Endodermal cell (in vitro differentiated cells): Measurements from ENCODE around the gene AFF1. TPM values are rescaled to one million over a fixed set of nuclear protein-coding genes. Genes with fewer than 3 reads are reported as not detected.

Source experiments
- DNase-seq: peaks from one replicate; pipeline ENCODE4 v3.0.0-alpha.2; 2017
- H3K27ac ChIP-seq: 2 replicates; pipeline ENCODE4 v1.5.1; 2013; ENCODE audit warnings: mild to moderate bottlenecking, low read depth, low read length, moderate library complexity
- H3K27me3 ChIP-seq: 2 replicates; pipeline ENCODE4 v1.6.1; 2013; ENCODE audit warnings: mild to moderate bottlenecking, low read length, moderate library complexity; ENCODE audit not compliant: insufficient read depth, control insufficient read depth, poor library complexity, severe bottlenecking
- H3K36me3 ChIP-seq: 2 replicates; pipeline ENCODE4 v1.7.0; 2013; ENCODE audit warnings: mild to moderate bottlenecking, low read length, moderate library complexity; ENCODE audit not compliant: control insufficient read depth, insufficient read depth
- H3K4me1 ChIP-seq: one replicate; pipeline ENCODE4 v1.7.0; 2013; ENCODE audit warnings: low read length; ENCODE audit not compliant: control insufficient read depth, insufficient read depth
- H3K4me3 ChIP-seq: 2 replicates; pipeline ENCODE4 v1.5.1; 2013; ENCODE audit warnings: mild to moderate bottlenecking, low read length, moderate library complexity
- H3K9ac ChIP-seq: 2 replicates; pipeline ENCODE4 v1.6.1; 2013; ENCODE audit warnings: mild to moderate bottlenecking, low read length, moderate library complexity; ENCODE audit not compliant: poor library complexity, severe bottlenecking; ENCODE audit errors: extremely low read depth
- H3K9me3 ChIP-seq: 2 replicates; pipeline ENCODE4 v1.6.1; 2013; ENCODE audit warnings: mild to moderate bottlenecking, low read length, moderate library complexity; ENCODE audit not compliant: control insufficient read depth
- H3K27ac Mint-ChIP-seq: 2 replicates; pipeline ENCODE4 v1.8.0; 2020; ENCODE audit warnings: mixed read lengths
- H3K27me3 Mint-ChIP-seq: 2 replicates; pipeline ENCODE4 v1.8.0; 2021; ENCODE audit warnings: mild to moderate bottlenecking, mixed read lengths; ENCODE audit not compliant: insufficient read depth
- H3K36me3 Mint-ChIP-seq: 2 replicates; pipeline ENCODE4 v1.8.0; 2020; ENCODE audit warnings: low read depth, mixed read lengths
- H3K4me1 Mint-ChIP-seq: 2 replicates; pipeline ENCODE4 v1.8.0; 2020; ENCODE audit warnings: mixed read lengths
- H3K4me3 Mint-ChIP-seq: 2 replicates; pipeline ENCODE4 v1.8.0; 2020; ENCODE audit warnings: mild to moderate bottlenecking, moderate library complexity, mixed read lengths
- H3K9me3 Mint-ChIP-seq: 2 replicates; pipeline ENCODE4 v1.8.0; 2020; ENCODE audit warnings: mild to moderate bottlenecking, mixed read lengths
- CTCF ChIP-seq: fragments of 200-600 bp; sonication (generic); conservative IDR thresholded peaks from 2 replicates; pipeline ENCODE4 v1.5.0; 2021; ENCODE audit warnings: antibody characterized with exemption, mild to moderate bottlenecking
- WGBS, 2 experiments: methylation state at CpG; one replicate each; pipeline versions ENCODE4 v1.1.5 to v1.1.7; 2013; ENCODE audit warnings: missing lambda C conversion rate in 2 of 2, mixed read lengths in 1 of 2; ENCODE audit not compliant: insufficient coverage in 1 of 2, insufficient read length in 1 of 2; 5-methylcytosine and 5-hydroxymethylcytosine counted together
- total RNA-seq, 2 donors: library from RNA; stranded (reverse); fragmentation: NEBNext Ultra II Directional in 1 of 2; extraction: Animal tissue kit (Norgen Biotek cat#: 25700) in 1 of 2; gene quantifications; 2 replicates in 1 of 2; 3 replicates in 1 of 2; pipeline ENCODE4 v1.2.1, GENCODE V29; 2021

AFF1 gene
- total RNA-seq, 2 donors from 2014 or later: 134 to 171 TPM

- Mint-ChIP-seq H3K4me1 (peaks cover 47% of the 10 kb centered on the region), H3K27me3 (no peaks in the 10 kb centered on the region), H3K4me3 (no peak overlapping the region), H3K27ac (peak overlapping the region; percentile 53), H3K9me3 (no peaks in the 10 kb centered on the region), H3K36me3 (peaks cover 40% of the 10 kb centered on the region)
- no peaks in the 10 kb centered on the region for H3K27me3 ChIP-seq
- H3K9ac ChIP-seq: no peak overlapping the region
- DNase-seq: no peak
- H3K4me3 ChIP-seq: no peak overlapping the region
- H3K36me3 ChIP-seq: peaks cover 39% of the 10 kb centered on the region
- H3K9me3 ChIP-seq: no peaks in the 10 kb centered on the region
- peaks cover 21% of the 10 kb centered on the region for H3K4me1 ChIP-seq
- no peak for TF ChIP-seq CTCF
- no peak overlapping the region for H3K27ac ChIP-seq
These were observed 21.2 kb downstream of the AFF1 start for GRCh38 chr4:86955888-86956451.

DNA sequence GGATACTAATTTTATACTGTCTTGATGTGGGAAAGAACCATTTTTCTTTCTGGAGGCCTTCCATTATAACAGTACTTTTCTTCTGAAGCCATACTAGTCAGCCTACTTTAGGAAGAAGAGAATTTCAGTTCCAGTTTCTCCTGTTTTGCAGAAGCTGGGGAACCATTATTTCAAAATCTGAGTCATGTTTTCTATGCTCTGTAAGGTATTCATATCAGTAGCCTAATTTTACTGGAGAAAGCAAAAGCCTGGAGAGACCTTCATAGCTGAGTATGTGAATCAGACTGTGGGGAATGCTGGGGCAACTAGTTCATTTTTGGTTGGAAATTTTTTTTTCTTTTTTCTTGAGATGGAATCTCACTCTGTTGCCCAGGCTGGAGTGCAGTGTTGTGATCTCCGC, 22.4 kb downstream of the AFF1 start:
- Mint-ChIP-seq H3K4me1 (peaks cover 55% of the 10 kb centered on the region), H3K4me3 (no peak overlapping the region), H3K27ac (no peak overlapping the region), H3K9me3 (no peaks in the 10 kb centered on the region), H3K36me3 (peaks cover 31% of the 10 kb centered on the region), H3K27me3 (no peaks in the 10 kb centered on the region)
- Histone ChIP-seq H3K27me3 (no peaks in the 10 kb centered on the region), H3K9ac (no peak overlapping the region), H3K9me3 (no peaks in the 10 kb centered on the region), H3K27ac (no peak overlapping the region), H3K36me3 (peaks cover 33% of the 10 kb centered on the region), H3K4me1 (peaks cover 29% of the 10 kb centered on the region), H3K4me3 (no peak overlapping the region)
- 89% methylated on average over 1 of the region's 1 CpG; no CpG with 5 or more reads in 1 of the 2 experiments for WGBS, 2 experiments
- TF ChIP-seq CTCF: no peak
- DNase-seq: no peak

DNA sequence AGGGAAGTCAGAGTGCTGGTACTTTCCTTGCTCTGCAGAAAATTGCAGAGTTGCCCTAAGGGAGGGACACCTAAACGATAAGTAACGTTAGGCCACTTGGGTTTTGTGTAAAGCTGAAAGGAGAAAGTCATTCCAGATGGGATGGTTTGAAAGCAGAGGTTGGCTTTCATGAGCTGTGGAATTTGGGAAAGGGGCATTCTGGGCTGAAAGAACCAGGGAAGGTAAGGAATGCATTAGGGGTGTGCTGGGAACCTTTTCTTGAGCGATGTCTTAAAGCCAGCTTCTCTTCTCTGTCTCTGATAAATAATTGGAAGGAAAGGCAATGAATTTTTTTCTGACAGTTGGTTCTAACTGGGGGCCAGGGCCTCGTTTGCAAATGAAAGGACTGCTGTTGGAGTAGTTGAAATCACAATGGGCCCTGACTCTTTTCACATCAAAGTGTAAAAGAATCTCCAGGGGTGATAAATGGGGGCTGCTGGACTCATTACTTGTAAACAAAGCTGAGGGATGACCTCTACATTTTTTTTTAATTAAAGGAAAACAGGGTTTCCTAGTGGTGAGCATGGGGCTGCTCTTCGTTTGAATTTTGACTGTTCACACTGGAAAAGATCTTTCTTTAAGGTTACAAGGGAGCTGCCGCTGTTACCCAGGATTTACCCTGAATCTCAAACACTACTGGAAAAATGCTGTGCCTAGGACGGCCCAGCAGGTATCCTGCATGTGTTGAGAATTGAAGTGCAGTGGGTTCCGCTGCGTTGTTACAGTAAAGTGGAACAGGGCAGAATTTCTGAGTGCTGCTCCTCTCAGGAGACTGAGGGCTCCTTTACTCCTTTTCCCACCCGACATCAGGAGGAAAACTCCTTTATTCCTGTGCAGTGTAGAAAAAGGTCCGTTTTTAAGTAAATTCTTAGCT, 25.0 kb downstream of the AFF1 start:
- Histone ChIP-seq H3K9me3 (no peaks in the 10 kb centered on the region), H3K36me3 (peaks cover 29% of the 10 kb centered on the region), H3K27ac (peak overlapping the region; percentile 95), H3K4me3 (peak overlapping the region; percentile 39), H3K27me3 (no peaks in the 10 kb centered on the region), H3K9ac (peak overlapping the region; percentile 19), H3K4me1 (peaks cover 29% of the 10 kb centered on the region)
- no peaks in the 10 kb centered on the region for H3K9me3 Mint-ChIP-seq
- peak overlapping the region; percentile 92 for H3K27ac Mint-ChIP-seq
- TF ChIP-seq CTCF: peak; percentile 29
- peak; percentile 89 for DNase-seq
- peak overlapping the region; percentile 37 for H3K4me3 Mint-ChIP-seq
- H3K36me3 Mint-ChIP-seq: peaks cover 21% of the 10 kb centered on the region
- peaks cover 57% of the 10 kb centered on the region for H3K4me1 Mint-ChIP-seq
- WGBS, 2 experiments: 6 to 11% methylated on average over 8 to 11 of the region's 11 CpGs
- H3K27me3 Mint-ChIP-seq: no peaks in the 10 kb centered on the region
